ENCODE measurements around the gene PLCXD1. TPM values are rescaled to one million over a fixed set of nuclear protein-coding genes. Genes with fewer than 3 reads are reported as not detected.

Gene PLCXD1
- total RNA-seq, 4 donors from 2014 or later: 2.8 to 19.5 (median 8.1) TPM

DNA sequence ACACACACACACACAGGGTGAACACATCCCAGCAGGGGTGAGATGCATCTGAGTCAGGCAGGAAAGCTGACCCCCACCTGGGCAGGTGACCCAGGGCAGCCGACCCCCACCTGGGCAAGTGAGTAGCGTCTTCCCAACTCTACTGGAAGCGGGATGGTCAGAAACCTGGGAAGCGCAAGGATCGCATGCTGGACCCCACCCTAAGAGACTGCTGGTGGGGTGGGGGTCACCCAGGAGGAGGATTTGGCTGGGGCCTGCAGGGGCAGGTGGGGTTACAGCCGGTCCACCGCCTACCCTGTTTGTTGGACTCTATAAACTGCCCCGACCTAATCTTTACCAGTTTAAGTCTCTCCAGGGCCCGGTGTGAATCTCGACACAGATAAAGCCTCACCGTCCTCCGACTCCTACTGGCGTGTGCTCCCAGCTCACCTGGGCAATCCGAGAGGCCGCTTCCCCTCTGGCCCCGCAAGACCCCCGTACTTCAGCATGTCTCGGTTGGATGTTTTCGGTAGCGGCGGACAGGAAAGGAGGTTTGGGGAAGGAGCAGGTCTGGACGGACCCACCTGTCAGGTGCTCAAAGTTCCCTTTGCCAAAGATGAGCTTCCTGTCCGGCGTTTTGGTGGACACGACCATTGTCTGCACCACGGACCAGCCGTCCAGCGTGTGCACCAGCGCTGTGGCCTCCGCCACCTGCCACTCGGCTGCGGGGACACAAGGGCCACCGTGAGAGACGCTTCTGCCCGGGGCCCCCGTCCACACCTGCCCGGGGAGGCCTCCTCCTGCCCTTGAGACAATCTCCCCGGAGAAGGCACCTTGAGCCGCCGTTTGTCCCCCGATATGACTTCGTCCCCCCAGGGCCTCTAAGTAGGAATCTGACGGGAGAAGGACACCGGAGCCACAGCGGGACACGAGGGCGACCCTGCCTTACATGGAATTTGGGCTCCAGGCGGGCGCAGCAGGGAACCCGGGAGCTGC, 35.5 kb downstream of the PLCXD1 start:
- no peak for TF ChIP-seq POLR2A (IDR thresholded peaks at IDR 0.05)
- H3K27me3 ChIP-seq: no peaks in the 10 kb centered on the region
- H3K27ac ChIP-seq: no peak overlapping the region
- H3K36me3 ChIP-seq: no peaks in the 10 kb centered on the region
- H3K4me1 ChIP-seq: peaks cover 0 to 13% of the 10 kb centered on the region in 2 donors
- H3K4me3 ChIP-seq: no peak overlapping the region
- H3K9me3 ChIP-seq: no peaks in the 10 kb centered on the region
- peak in 1 of 2 donors; percentile 19 for DNase-seq
- intact Hi-C loops (cut with DNase I; ENCODE audit: low total_unique reads): no loop called here

DNA sequence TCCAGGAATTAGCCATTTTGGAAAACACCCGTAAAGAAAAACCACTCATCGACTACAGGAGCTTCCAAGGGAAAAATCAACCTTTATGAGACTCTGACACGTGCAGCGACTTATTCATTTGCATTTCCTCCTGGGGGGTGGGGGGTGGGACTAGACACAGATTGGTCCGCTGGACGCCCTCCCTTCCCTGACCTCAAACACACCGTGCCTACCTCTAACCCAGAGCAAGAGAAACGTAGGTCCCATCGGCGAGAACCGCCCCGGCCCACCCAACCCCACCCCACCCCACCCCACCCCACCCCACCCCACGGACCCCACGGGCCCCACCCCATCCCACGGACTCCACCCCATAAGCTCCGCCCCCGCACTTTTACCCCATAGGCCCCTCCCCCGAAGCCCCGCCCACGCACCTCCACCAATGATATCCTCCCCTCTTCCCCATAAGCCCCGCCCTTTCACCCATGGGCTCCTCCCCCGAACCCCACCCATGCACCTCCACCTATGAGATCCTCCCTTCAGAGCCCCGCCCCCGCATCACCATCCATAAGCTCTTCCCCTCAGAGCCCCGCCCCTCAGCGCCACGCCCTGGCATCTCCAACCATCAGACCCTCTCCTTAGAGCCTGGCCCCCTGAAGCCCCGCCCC, 36.4 kb downstream of the PLCXD1 start:
- H3K4me1 ChIP-seq: peaks cover 0 to 13% of the 10 kb centered on the region in 2 donors
- no peaks in the 10 kb centered on the region for H3K27me3 ChIP-seq
- intact Hi-C loops (cut with DNase I; ENCODE audit: low total_unique reads): no loop called here
- H3K9me3 ChIP-seq: no peaks in the 10 kb centered on the region
- no peaks in the 10 kb centered on the region for H3K36me3 ChIP-seq
- peak overlapping the region; percentile 89 to 99 for H3K27ac ChIP-seq
- TF ChIP-seq, protein P1, sequence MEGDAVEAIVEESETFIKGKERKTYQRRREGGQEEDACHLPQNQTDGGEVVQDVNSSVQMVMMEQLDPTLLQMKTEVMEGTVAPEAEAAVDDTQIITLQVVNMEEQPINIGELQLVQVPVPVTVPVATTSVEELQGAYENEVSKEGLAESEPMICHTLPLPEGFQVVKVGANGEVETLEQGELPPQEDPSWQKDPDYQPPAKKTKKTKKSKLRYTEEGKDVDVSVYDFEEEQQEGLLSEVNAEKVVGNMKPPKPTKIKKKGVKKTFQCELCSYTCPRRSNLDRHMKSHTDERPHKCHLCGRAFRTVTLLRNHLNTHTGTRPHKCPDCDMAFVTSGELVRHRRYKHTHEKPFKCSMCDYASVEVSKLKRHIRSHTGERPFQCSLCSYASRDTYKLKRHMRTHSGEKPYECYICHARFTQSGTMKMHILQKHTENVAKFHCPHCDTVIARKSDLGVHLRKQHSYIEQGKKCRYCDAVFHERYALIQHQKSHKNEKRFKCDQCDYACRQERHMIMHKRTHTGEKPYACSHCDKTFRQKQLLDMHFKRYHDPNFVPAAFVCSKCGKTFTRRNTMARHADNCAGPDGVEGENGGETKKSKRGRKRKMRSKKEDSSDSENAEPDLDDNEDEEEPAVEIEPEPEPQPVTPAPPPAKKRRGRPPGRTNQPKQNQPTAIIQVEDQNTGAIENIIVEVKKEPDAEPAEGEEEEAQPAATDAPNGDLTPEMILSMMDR (IDR thresholded peaks at IDR 0.05): no peak
- TF ChIP-seq POLR2A (IDR thresholded peaks at IDR 0.05): no peak
- DNase-seq: no peak
- peak overlapping the region; percentile 56 to 97 for H3K4me3 ChIP-seq

DNA sequence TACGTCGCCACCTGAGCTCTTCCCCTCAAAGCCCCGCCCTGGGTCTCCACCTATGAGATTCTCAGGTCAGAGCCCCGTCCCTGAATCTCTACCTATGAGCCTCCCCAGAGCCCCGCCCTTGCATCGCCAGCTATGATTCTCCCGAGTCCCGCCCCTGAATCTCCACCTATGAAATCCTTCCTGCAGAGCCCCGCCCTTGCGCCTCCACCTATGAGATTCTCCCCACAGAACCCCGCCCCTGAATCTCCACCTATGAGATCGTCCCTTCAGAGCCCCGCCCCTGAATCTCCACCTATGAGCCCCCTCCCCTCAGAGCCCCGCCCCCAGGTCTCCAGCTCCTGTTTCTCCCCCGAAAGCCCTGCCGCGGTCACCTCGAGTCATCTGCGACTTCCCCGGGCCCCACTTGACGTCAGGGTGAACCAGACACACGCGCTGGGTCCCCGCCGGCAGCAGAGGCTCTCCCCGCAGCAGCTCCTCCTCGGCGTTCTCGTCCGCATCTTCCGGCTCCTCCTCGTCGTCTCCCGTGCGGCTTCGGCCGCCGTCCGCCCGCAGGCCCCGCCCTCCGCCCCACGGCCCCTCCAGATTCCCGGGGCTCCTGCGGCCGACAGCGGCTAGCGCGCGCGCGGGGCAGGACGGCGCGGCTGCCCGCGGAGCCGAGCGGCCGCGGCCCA, 37.0 kb downstream of the PLCXD1 start:
- Histone ChIP-seq H3K36me3 (no peaks in the 10 kb centered on the region), H3K4me1 (peaks cover 0 to 13% of the 10 kb centered on the region in 2 donors), H3K9me3 (no peaks in the 10 kb centered on the region), H3K27me3 (no peaks in the 10 kb centered on the region), H3K4me3 (peak overlapping the region; percentile 56 to 97), H3K27ac (peak overlapping the region; percentile 89 to 99)
- intact Hi-C loops (cut with DNase I; ENCODE audit: low total_unique reads): no loop called here
- peak; percentile 33 to 47 for TF ChIP-seq POLR2A (IDR thresholded peaks at IDR 0.05)
- TF ChIP-seq, protein P1 (IDR thresholded peaks at IDR 0.05): no peak
- peak; percentile 96 to 99 for DNase-seq

DNA sequence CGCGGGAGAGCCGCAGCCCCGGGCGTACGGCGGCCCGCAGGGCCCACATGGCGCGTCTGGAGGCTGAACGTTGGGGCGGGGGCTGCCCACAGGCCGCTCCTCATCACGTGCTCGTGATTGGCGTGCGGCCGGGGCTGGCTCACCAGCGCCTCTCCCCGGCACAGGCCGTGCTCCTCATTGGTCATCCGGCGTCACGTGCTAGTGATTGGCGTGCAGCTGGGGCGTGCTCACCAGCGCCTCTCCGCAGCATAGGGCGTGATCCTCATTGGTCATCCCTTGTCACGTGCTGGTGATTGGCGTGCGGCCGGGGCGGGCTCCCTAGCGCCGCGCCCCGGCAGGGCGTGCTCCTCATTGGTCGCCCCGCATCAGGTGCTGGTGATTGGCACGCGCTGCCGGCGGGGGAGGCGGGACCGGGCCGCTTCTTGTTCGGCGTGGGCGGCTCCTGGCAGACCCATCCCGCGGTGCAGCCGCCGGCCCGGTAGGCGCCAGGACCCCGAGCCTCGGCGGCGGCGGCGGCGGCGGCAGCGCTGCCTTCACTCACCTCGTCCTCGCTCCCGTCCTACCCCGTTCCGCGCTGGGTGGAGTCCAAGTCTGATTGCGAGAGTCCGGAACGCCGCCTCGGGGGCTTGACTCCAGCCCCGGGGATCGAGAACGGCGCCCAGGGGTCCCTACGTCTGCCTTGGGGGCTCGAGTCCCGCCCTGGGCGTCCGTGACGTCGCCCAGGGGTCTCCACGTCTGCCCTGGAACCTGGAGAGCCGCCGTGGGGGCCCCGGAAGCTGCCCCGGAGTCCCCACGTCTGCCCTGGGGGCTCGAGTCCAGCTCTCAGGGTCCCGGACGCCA, 37.8 kb downstream of the PLCXD1 start, which contains the start of gene GTPBP6:
GTPBP6 (minus strand) TSS at position 58 of the 840 bp plus-strand sequence; CDS start at position 49, 9 bp downstream.
- no peaks in the 10 kb centered on the region for H3K36me3 ChIP-seq
- peak; percentile 50 to 80 for TF ChIP-seq POLR2A (IDR thresholded peaks at IDR 0.05)
- TF ChIP-seq, protein P1 (IDR thresholded peaks at IDR 0.05): peak in 2 of 4 experiments; percentile 34 to 36
- H3K27ac ChIP-seq: peak within 1 kb of the TSS; percentile 89 to 99
- DNase-seq: peak; percentile 99 to 100
- no peaks in the 10 kb centered on the region for H3K9me3 ChIP-seq
- no peaks in the 10 kb centered on the region for H3K27me3 ChIP-seq
- peak within 1 kb of the TSS; percentile 84 to 97 for H3K4me3 ChIP-seq
- H3K4me1 ChIP-seq: peaks cover 0 to 13% of the 10 kb centered on the region in 2 donors
- intact Hi-C loops (cut with DNase I; ENCODE audit: low total_unique reads): no loop called here
